Measurements from ENCODE around the gene HTT. TPM values are rescaled to one million over a fixed set of nuclear protein-coding genes. Genes with fewer than 3 reads are reported as not detected.
A peak's percentile ranks its signal among the peaks of the same experiment; 100 is the strongest.

The HTT gene
- total and polyA plus RNA-seq, 8 donors: 34.5 to 75.9 (median 43.5) TPM

DNA sequence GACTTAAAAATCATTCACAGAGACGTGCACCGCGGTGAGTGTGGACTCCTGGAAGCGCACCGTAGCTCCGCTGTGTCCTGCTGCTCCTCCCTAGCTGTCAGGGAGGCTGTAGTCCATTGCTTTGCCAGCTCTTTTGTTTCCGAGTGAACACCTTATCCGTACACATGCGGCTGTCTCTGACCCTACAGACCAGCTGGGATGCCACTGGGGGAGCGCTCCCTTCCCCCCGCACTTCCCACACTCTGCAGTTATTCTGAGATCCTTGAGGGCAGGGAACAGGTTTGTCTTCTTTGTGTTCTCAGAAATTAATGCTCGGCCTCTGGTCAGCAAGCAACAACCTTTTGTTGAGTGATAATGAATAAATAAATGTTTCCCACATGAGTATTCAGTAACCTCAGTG lies 140.8 kb downstream of the HTT start:
- no peak for ATAC-seq
- no peaks in the 10 kb centered on the region for H3K9me3 ChIP-seq
- no peak overlapping the region for H3K4me3 ChIP-seq
- no peak overlapping the region for H3K27ac ChIP-seq
- H3K4me1 ChIP-seq: no peaks in the 10 kb centered on the region
- TF ChIP-seq, protein P1, sequence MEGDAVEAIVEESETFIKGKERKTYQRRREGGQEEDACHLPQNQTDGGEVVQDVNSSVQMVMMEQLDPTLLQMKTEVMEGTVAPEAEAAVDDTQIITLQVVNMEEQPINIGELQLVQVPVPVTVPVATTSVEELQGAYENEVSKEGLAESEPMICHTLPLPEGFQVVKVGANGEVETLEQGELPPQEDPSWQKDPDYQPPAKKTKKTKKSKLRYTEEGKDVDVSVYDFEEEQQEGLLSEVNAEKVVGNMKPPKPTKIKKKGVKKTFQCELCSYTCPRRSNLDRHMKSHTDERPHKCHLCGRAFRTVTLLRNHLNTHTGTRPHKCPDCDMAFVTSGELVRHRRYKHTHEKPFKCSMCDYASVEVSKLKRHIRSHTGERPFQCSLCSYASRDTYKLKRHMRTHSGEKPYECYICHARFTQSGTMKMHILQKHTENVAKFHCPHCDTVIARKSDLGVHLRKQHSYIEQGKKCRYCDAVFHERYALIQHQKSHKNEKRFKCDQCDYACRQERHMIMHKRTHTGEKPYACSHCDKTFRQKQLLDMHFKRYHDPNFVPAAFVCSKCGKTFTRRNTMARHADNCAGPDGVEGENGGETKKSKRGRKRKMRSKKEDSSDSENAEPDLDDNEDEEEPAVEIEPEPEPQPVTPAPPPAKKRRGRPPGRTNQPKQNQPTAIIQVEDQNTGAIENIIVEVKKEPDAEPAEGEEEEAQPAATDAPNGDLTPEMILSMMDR (IDR thresholded peaks at IDR 0.05): no peak
- intact Hi-C loops (cut with DNase I): no loop called here
- H3K36me3 ChIP-seq: peaks cover 0 to 95% of the 10 kb centered on the region in 2 donors
- peak in 1 of 4 donors; percentile 37 for DNase-seq
- H3K27me3 ChIP-seq: no peaks in the 10 kb centered on the region

DNA sequence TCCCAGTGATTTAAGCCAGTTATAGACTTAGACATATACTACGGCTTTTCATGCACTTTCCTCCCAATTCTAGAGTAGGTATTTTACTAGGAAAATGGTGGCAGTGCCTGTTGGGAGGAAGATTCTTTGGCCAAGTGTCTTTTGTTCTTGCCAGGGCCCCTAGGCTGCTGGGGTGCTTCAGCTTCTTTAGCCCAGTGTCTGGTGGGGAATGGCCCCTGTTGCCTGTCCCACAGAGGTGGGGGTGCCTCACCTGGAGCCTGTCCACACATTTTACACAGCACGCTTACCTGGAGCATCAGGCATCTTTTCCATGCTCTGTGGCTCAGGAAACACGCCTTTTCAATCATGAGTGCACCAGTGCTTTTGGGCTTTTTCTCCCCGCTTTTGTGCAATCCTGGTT lies 141.3 kb downstream of the HTT start:
- Histone ChIP-seq H3K27ac (no peak overlapping the region), H3K4me3 (no peak overlapping the region), H3K27me3 (no peaks in the 10 kb centered on the region), H3K4me1 (no peaks in the 10 kb centered on the region), H3K9me3 (no peaks in the 10 kb centered on the region), H3K36me3 (peaks cover 0 to 95% of the 10 kb centered on the region in 2 donors)
- TF ChIP-seq, protein P1 (IDR thresholded peaks at IDR 0.05): no peak
- ATAC-seq (no peak), DNase-seq (no peak)
- intact Hi-C loops (cut with DNase I): no loop called here

DNA sequence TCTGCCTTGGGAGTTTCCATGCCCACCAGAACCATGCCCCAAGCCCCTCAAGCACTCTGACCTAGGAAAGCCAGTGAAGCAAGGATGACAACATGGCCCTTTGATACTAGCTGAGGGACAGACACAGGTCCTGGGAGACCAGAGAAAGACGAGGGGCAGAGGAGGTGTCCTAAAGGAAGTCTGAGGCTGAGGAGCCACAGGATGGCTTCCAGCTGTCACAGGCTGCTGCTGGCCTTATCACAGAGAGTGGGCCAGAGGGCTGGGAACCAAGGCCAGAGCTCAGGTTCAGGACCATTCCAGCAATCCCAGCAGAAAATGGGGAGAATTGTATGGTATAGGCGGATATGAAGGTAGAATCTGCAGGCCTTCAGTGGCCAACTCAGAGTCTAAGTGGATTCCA lies 142.8 kb downstream of the HTT start:
- H3K27ac ChIP-seq: no peak overlapping the region
- H3K9me3 ChIP-seq: no peaks in the 10 kb centered on the region
- H3K27me3 ChIP-seq: no peaks in the 10 kb centered on the region
- no peak for ATAC-seq
- TF ChIP-seq, protein P1 (IDR thresholded peaks at IDR 0.05): no peak
- no peak overlapping the region for H3K4me3 ChIP-seq
- no peaks in the 10 kb centered on the region for H3K4me1 ChIP-seq
- intact Hi-C loops (cut with DNase I): no loop called here
- DNase-seq: no peak
- peaks cover 0 to 99% of the 10 kb centered on the region in 2 donors for H3K36me3 ChIP-seq

DNA sequence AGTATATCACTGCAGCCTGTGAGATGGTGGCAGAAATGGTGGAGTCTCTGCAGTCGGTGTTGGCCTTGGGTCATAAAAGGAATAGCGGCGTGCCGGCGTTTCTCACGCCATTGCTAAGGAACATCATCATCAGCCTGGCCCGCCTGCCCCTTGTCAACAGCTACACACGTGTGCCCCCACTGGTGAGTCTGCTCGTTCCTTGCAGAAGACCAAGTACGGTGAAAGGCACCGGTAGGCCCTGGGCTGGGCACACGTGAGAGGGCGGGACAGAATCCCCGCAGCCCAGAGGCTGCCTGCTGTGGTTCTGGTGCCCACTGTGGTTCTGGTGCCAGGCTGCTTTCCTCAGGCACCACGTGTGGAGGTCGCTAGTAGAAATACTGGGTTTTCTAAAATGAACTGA lies 143.3 kb downstream of the HTT start:
- Histone ChIP-seq H3K4me1 (no peaks in the 10 kb centered on the region), H3K4me3 (no peak overlapping the region), H3K27me3 (no peaks in the 10 kb centered on the region), H3K9me3 (no peaks in the 10 kb centered on the region), H3K27ac (no peak overlapping the region), H3K36me3 (peaks cover 0 to 99% of the 10 kb centered on the region in 2 donors)
- ATAC-seq (no peak), DNase-seq (peak in 2 of 4 donors; percentile 14 to 31)
- intact Hi-C loops (cut with DNase I): no loop called here
- TF ChIP-seq, protein P1 (IDR thresholded peaks at IDR 0.05): no peak

DNA sequence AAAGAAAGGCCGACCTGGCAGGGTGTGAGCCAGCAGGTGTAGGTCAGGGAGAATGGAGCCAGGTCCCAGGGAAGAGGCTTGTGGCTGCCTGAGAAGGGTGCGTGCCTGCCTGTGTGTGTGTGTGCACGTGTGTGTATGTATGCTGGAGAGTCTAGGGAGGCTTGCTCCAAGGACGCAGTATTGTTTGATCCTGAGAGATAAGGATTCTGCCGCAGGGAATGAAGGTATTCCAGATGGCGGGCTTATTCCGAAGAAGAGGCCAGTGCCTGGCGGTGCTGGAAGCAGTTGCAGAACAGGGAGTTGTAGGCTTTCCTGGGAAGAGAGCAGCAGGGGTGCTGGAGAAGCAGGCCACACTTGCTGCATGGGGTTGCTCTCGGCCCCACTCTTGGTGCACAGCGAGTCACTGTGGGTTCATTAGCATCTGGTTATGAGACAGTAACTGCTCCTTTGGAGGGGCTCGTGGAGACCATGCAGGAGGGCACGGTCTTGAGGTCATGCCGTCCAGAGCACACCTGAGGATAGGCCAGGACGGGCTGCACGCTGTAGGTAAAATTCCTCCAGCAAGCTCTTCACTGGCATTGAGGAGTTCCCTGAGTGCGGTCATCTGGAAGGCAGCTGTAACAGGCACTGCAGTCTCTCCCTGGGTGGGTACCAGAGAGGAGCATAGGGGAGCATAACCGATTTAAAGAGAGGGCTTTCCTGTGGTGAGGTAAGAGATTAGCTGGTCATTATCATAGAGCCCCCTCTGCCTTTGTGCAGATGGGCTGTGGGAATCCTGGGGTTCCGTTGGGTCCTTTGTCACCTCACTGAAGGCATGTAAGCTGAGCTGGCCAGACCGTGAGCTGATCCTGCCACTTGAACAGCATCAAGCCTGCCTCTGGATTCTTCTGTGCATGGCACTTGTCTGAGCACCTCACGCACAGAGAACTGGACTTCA lies 144.6 kb downstream of the HTT start:
- H3K36me3 ChIP-seq: peaks cover 0 to 99% of the 10 kb centered on the region in 2 donors
- H3K4me3 ChIP-seq: no peak overlapping the region
- intact Hi-C loops (cut with DNase I): no loop called here
- H3K27ac ChIP-seq: no peak overlapping the region
- no peaks in the 10 kb centered on the region for H3K4me1 ChIP-seq
- no peak for ATAC-seq
- no peaks in the 10 kb centered on the region for H3K9me3 ChIP-seq
- DNase-seq: peak in 2 of 4 donors; percentile 13 to 18
- TF ChIP-seq, protein P1 (IDR thresholded peaks at IDR 0.05): no peak
- no peaks in the 10 kb centered on the region for H3K27me3 ChIP-seq

Data from left lung (tissue), 10 donors.